AG09309 (cell line): ENCODE results near the gene SNRNP200.
A peak's percentile ranks its signal among the peaks of the same experiment; 100 is the strongest.
"Not testable (repeated sequence)": the region's sequence is repeated elsewhere in the genome, so short reads cannot be mapped to it uniquely, and the experiment has no call there.

ENCODE experiments used
- DNase-seq: peaks from one replicate; pipeline ENCODE4 v3.0.0-alpha.2; 2010; ENCODE audit warnings: low read depth
- H3K4me3 ChIP-seq: 2 replicates; pipeline ENCODE4 v1.5.1; 2011; ENCODE audit warnings: mild to moderate bottlenecking, low read depth, low read length, moderate library complexity; ENCODE audit not compliant: control insufficient read depth
- TF ChIP-seq, protein P1 (sequence below): IDR thresholded peaks from 2 replicates; pipeline ENCODE4 v1.5.1; 2011; ENCODE audit warnings: mild to moderate bottlenecking, low read depth, low read length, inconsistent platforms; ENCODE audit not compliant: insufficient read depth, control insufficient read depth; ENCODE audit errors: missing control alignments

Gene SNRNP200

DNA sequence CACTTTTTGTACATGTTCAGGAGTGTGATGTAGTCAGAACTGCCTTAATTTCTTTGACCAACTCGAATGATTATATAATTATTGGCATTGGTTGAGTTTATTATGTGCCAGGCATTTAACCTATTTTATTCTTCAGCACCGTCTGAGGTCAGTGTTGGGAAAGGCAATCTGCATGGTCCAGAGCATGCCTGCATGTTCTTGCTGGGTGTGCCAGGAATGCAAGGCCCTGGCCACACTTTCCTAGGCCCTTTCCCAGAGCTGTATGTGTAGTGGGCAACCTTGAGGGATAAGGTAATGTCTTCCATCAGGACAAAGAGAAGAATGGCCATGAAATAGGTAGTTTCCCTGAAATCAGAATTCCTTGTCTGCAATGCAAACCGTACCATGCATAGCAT is 9.7 kb upstream of the SNRNP200 start:
- TF ChIP-seq, protein P1, sequence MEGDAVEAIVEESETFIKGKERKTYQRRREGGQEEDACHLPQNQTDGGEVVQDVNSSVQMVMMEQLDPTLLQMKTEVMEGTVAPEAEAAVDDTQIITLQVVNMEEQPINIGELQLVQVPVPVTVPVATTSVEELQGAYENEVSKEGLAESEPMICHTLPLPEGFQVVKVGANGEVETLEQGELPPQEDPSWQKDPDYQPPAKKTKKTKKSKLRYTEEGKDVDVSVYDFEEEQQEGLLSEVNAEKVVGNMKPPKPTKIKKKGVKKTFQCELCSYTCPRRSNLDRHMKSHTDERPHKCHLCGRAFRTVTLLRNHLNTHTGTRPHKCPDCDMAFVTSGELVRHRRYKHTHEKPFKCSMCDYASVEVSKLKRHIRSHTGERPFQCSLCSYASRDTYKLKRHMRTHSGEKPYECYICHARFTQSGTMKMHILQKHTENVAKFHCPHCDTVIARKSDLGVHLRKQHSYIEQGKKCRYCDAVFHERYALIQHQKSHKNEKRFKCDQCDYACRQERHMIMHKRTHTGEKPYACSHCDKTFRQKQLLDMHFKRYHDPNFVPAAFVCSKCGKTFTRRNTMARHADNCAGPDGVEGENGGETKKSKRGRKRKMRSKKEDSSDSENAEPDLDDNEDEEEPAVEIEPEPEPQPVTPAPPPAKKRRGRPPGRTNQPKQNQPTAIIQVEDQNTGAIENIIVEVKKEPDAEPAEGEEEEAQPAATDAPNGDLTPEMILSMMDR: no peak
- H3K4me3 ChIP-seq: no peak overlapping the region
- no peak for DNase-seq

DNA sequence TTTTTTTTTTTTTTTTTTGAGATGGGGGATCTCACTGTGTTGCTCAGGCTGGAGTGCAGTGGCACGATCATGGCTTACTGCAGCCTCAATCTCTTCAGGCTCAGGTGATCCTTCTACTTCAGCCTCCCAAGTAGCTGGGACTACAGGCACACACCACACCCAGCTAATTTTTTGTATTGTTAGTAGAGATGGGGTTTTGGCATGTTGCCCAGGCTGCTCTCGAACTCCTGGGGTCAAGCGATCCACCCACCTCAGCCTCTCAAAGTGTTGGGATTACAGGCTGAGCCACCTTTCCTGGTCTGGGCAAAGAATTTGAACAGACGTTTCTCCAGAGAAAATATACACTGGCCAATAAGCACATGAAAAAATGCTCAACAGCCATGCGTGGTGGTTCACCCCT is 2.9 kb upstream of the SNRNP200 start:
- TF ChIP-seq, protein P1: no peak
- H3K4me3 ChIP-seq: no peak overlapping the region
- no peak for DNase-seq

DNA sequence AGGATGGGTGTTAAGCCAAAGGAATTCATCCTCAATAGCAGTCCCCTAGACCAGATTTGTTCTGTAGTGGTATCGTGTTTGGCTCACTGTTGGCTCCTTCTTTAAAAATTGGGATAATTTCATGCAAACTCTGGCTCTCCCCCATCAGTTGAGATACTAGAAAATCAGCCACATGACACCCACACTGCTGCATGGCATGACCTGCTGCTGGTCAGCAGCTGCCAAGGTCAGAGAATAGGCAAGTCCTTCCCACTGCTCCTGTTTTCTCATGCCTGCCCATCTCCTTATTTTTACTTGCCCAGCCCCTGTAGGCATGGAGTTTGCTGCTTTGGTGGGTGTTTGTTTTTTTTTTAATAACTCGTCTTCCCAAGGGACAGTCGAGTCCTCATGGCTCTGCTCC is 1.0 kb upstream of the SNRNP200 start:
- TF ChIP-seq, protein P1: no peak
- no peak for DNase-seq
- peak overlapping the region; percentile 100 for H3K4me3 ChIP-seq

DNA sequence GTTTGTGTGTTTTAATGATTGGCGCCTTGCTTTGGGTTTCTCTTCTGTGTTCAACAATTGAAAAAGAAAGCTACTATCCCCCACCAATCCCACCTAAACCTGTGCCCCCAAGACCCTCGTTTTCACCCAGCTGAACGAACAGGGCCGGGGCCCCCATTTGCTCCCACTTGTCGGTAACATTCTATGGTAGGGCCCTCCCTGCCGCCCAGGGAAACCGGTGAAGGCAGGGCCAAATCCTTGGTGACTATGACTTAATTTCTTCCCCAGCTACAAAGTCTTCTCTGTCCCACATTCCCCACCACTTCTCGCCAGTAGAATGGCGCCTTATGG is 598 bp upstream of the SNRNP200 start:
- TF ChIP-seq, protein P1: no peak
- DNase-seq: no peak
- peak overlapping the region; percentile 100 for H3K4me3 ChIP-seq

DNA sequence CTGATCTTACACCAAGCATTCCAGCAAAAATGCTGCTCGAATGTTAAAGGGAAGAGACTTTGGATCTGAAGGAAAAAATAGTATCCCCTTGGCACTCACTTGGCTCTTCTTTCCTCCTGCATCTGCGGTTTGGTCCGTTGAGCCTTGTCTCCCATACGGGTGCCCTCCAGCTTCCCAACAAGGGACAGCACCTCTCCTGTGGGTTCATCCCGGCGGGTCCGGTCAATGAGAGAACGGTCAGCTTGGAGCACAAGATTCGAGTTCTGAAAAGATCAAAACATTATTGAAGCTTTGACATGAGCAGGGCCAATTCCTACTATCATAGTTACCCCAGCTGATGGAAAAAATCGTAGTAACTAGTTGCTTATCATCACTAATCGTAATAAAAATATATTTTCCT is 740 bp downstream of the SNRNP200 start:
- DNase-seq: no peak
- peak overlapping the region; percentile 100 for H3K4me3 ChIP-seq
- TF ChIP-seq, protein P1: no peak

DNA sequence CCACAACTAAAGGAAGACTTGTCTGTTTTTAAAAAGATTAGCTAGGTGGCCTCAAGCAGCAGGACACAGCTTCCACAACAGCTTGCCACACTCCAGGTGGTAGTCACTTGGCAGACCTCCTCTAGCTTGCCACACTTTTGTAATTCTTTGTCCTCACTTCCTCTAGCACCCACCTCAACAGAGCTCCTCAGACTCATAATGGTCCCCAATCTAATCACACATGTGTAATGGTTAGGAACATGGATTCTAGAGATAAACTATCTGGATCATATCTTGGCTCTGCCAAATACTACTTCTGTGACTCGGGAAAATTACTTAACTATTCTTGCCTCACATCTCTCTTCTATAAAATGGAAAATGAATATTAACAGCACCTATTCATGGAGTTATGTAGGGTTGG is 3.5 kb downstream of the SNRNP200 start:
- no peak overlapping the region for H3K4me3 ChIP-seq
- DNase-seq: no peak
- TF ChIP-seq, protein P1: no peak

DNA sequence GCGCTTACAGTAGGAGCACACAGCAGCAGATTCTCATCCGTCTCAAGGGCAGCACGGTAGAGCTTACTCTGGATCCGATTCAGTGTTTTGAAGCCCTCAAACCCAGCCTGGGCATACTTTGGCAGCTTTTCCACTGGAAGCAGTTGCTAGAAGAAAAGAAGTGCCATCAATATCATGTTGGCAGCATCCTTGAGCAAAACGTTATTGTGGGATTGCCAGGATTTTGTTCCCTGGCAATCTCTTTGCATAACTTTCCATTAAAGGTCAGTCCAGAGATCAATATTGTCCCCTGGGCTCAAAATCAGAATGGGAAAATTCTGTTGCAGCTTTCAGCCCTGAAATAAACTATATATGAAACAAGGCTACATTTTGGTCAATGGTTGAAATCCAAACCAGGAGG is 8.4 kb downstream of the SNRNP200 start:
- DNase-seq: no peak
- TF ChIP-seq, protein P1: no peak

DNA sequence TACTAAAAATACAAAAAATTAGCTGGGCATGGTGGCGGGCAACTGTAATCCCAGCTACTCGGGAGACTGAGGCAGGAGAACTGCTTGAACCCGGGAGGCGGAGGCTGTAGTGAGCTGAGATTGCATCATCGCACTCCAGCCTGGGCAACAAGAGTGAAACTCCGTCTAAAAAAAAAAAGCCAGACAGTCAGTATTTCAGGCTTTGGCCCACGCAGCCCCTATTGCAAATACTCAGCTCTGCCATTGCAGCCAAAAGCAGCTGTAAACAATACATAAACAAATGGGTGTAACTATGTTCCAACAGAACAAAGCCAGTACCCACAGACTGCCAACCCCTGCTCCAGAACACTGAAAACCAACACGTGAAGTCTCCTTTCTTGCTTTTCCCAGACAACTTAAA is 11.1 kb downstream of the SNRNP200 start:
- DNase-seq, H3K4me3 ChIP-seq: not testable (repeated sequence)

More for the DNA sequence above, 8.4 kb downstream of the SNRNP200 start:
- H3K4me3 ChIP-seq: no peak overlapping the region
